Measurements from ENCODE around the gene DKC1. TPM values are rescaled to one million over a fixed set of nuclear protein-coding genes. Genes with fewer than 3 reads are reported as not detected.
A peak's percentile ranks its signal among the peaks of the same experiment; 100 is the strongest.

DKC1 gene
- total RNA-seq (ENCODE audit: low replicate concordance): 43.7 and 45.6 TPM in 2 replicates

- Histone ChIP-seq H3K4me1 (peaks cover 14% of the 10 kb centered on the region), H3K36me3 (peaks cover 3% of the 10 kb centered on the region), H4K20me1 (ENCODE audit: low read depth) (peaks cover 19% of the 10 kb centered on the region), H3K9me3 (ENCODE audit: low read depth) (no peaks in the 10 kb centered on the region), H3F3A (ENCODE audit: low read depth) (peaks cover 8% of the 10 kb centered on the region), H3K27ac (peak within 1 kb of the TSS; percentile 51), H3K4me3 (peak within 1 kb of the TSS; percentile 65), H3K79me2 (ENCODE audit: low read depth) (peaks cover 30% of the 10 kb centered on the region), H2AFZ (replicated peaks) (peak within 1 kb of the TSS; percentile 18), H3K9ac (no peak within 1 kb of the TSS), H3K27me3 (no peaks in the 10 kb centered on the region), H3K4me2 (peak within 1 kb of the TSS; percentile 75)
- TF ChIP-seq CTCF (IDR thresholded peaks at IDR 0.05): peak; percentile 19
- TF ChIP-seq EZH2phosphoT487 (IDR thresholded peaks at IDR 0.05): no peak
- peaks cover 11% of the 10 kb centered on the region for H3K36me3 Mint-ChIP-seq
- H3K9me3 Mint-ChIP-seq: no peaks in the 10 kb centered on the region
- no peaks in the 10 kb centered on the region for H3K27me3 Mint-ChIP-seq (ENCODE audit: insufficient read depth, low read depth)
- H3K4me1 Mint-ChIP-seq: peaks cover 7% of the 10 kb centered on the region
- no peak within 1 kb of the TSS for H3K27ac Mint-ChIP-seq
- H3K4me3 Mint-ChIP-seq: peak within 1 kb of the TSS; percentile 88
- DNase-seq (ENCODE audit: low spot score): peak; percentile 98
Measured at GRCh38 chrX:154762537-154763296, at the start of gene DKC1. DKC1 (plus strand) TSS chrX:154762864; CDS start chrX:154762966, 102 bp downstream.

- Mint-ChIP-seq H3K36me3 (no peaks in the 10 kb centered on the region), H3K4me1 (no peaks in the 10 kb centered on the region), H3K27ac (no peak overlapping the region), H3K9me3 (peaks cover 3% of the 10 kb centered on the region), H3K4me3 (no peak overlapping the region), H3K27me3 (ENCODE audit: insufficient read depth, low read depth) (no peaks in the 10 kb centered on the region)
- H4K20me1 ChIP-seq (ENCODE audit: low read depth): no peaks in the 10 kb centered on the region
- H3K4me1 ChIP-seq: no peaks in the 10 kb centered on the region
- no peak overlapping the region for H3K27ac ChIP-seq
- no peaks in the 10 kb centered on the region for H3F3A ChIP-seq (ENCODE audit: low read depth)
- H3K36me3 ChIP-seq: no peaks in the 10 kb centered on the region
- H3K4me3 ChIP-seq: no peak overlapping the region
- no peaks in the 10 kb centered on the region for H3K79me2 ChIP-seq (ENCODE audit: low read depth)
- peak; percentile 44 for DNase-seq (ENCODE audit: low spot score)
- no peaks in the 10 kb centered on the region for H3K27me3 ChIP-seq
- TF ChIP-seq CTCF (IDR thresholded peaks at IDR 0.05) (peak; percentile 75), EZH2phosphoT487 (IDR thresholded peaks at IDR 0.05) (no peak)
- no peak overlapping the region for H2AFZ ChIP-seq (replicated peaks)
- no peak overlapping the region for H3K4me2 ChIP-seq
- no peaks in the 10 kb centered on the region for H3K9me3 ChIP-seq (ENCODE audit: low read depth)
- no peak overlapping the region for H3K9ac ChIP-seq
Measured at GRCh38 chrX:154714925-154715324, 47.7 kb upstream of the DKC1 start.

GRCh38 chrX:154715825-154716224 lies 46.8 kb upstream of the DKC1 start:
- H3K36me3 ChIP-seq: no peaks in the 10 kb centered on the region
- no peaks in the 10 kb centered on the region for H3K4me1 ChIP-seq
- H4K20me1 ChIP-seq (ENCODE audit: low read depth): no peaks in the 10 kb centered on the region
- H3K9me3 Mint-ChIP-seq: peaks cover 3% of the 10 kb centered on the region
- no peaks in the 10 kb centered on the region for H3K36me3 Mint-ChIP-seq
- no peak overlapping the region for H3K4me3 ChIP-seq
- H3K27me3 ChIP-seq: no peaks in the 10 kb centered on the region
- H3K9me3 ChIP-seq (ENCODE audit: low read depth): no peaks in the 10 kb centered on the region
- H3F3A ChIP-seq (ENCODE audit: low read depth): no peaks in the 10 kb centered on the region
- H3K27ac Mint-ChIP-seq: no peak overlapping the region
- DNase-seq (ENCODE audit: low spot score): no peak
- H3K27ac ChIP-seq: no peak overlapping the region
- TF ChIP-seq EZH2phosphoT487 (IDR thresholded peaks at IDR 0.05): no peak
- no peak for TF ChIP-seq EZH2 (IDR thresholded peaks at IDR 0.05)
- no peak for TF ChIP-seq CTCF (IDR thresholded peaks at IDR 0.05)
- no peak overlapping the region for H3K4me3 Mint-ChIP-seq
- H3K4me1 Mint-ChIP-seq: no peaks in the 10 kb centered on the region
- no peak overlapping the region for H3K4me2 ChIP-seq
- no peak overlapping the region for H2AFZ ChIP-seq (replicated peaks)
- H3K79me2 ChIP-seq (ENCODE audit: low read depth): no peaks in the 10 kb centered on the region
- no peak overlapping the region for H3K9ac ChIP-seq
- no peaks in the 10 kb centered on the region for H3K27me3 Mint-ChIP-seq (ENCODE audit: insufficient read depth, low read depth)
